ENCODE data around the gene CLEC2D.
"Not testable (repeated sequence)": the region's sequence is repeated elsewhere in the genome, so short reads cannot be mapped to it uniquely, and the experiment has no call there.

CLEC2D gene

GRCh38 chr12:9667403-9668160 lies 1.9 kb upstream of the CLEC2D start:
- no peaks in the 10 kb centered on the region for H3K4me1 ChIP-seq (ENCODE audit: control insufficient read depth, insufficient read depth, low read length)
- no peak overlapping the region for H3K9ac ChIP-seq (ENCODE audit: low read length)
- H3K4me3 ChIP-seq (ENCODE audit: low read length): no peak overlapping the region
- H3K9me3 ChIP-seq (ENCODE audit: control insufficient read depth, low read length): no peaks in the 10 kb centered on the region
- no peaks in the 10 kb centered on the region for H3K36me3 ChIP-seq (ENCODE audit: control insufficient read depth, insufficient read depth, low read length)
- H3K27me3 ChIP-seq (ENCODE audit: control insufficient read depth, insufficient read depth, low read length): no peaks in the 10 kb centered on the region

GRCh38 chr12:9668161-9669018 lies 1.1 kb upstream of the CLEC2D start:
- no peak overlapping the region for H3K9ac ChIP-seq (ENCODE audit: low read length)
- H3K36me3 ChIP-seq (ENCODE audit: control insufficient read depth, insufficient read depth, low read length): no peaks in the 10 kb centered on the region
- no peaks in the 10 kb centered on the region for H3K27me3 ChIP-seq (ENCODE audit: control insufficient read depth, insufficient read depth, low read length)
- H3K9me3 ChIP-seq (ENCODE audit: control insufficient read depth, low read length): no peaks in the 10 kb centered on the region
- no peak overlapping the region for H3K4me3 ChIP-seq (ENCODE audit: low read length)
- H3K4me1 ChIP-seq (ENCODE audit: control insufficient read depth, insufficient read depth, low read length): no peaks in the 10 kb centered on the region

- no peaks in the 10 kb centered on the region for H3K27me3 ChIP-seq (ENCODE audit: control insufficient read depth, insufficient read depth, low read length)
- no peak overlapping the region for H3K4me3 ChIP-seq (ENCODE audit: low read length)
- H3K9ac ChIP-seq (ENCODE audit: low read length): no peak overlapping the region
- H3K9me3 ChIP-seq (ENCODE audit: control insufficient read depth, low read length): no peaks in the 10 kb centered on the region
- no peaks in the 10 kb centered on the region for H3K36me3 ChIP-seq (ENCODE audit: control insufficient read depth, insufficient read depth, low read length)
- no peaks in the 10 kb centered on the region for H3K4me1 ChIP-seq (ENCODE audit: control insufficient read depth, insufficient read depth, low read length)
These were observed 540 bp upstream of the CLEC2D start for GRCh38 chr12:9669019-9669326.

GRCh38 chr12:9672340-9672739 lies 2.8 kb downstream of the CLEC2D start:
- H3K9me3 ChIP-seq (ENCODE audit: control insufficient read depth, low read length); H3K4me3 ChIP-seq (ENCODE audit: low read length); H3K9ac ChIP-seq (ENCODE audit: low read length); H3K4me1 ChIP-seq (ENCODE audit: control insufficient read depth, insufficient read depth, low read length); H3K36me3 ChIP-seq (ENCODE audit: control insufficient read depth, insufficient read depth, low read length); H3K27me3 ChIP-seq (ENCODE audit: control insufficient read depth, insufficient read depth, low read length): not testable (repeated sequence)

- H3K4me3 ChIP-seq (ENCODE audit: low read length): no peak overlapping the region
- no peaks in the 10 kb centered on the region for H3K9me3 ChIP-seq (ENCODE audit: control insufficient read depth, low read length)
- no peaks in the 10 kb centered on the region for H3K36me3 ChIP-seq (ENCODE audit: control insufficient read depth, insufficient read depth, low read length)
- H3K4me1 ChIP-seq (ENCODE audit: control insufficient read depth, insufficient read depth, low read length): no peaks in the 10 kb centered on the region
- H3K9ac ChIP-seq (ENCODE audit: low read length): no peak overlapping the region
- no peaks in the 10 kb centered on the region for H3K27me3 ChIP-seq (ENCODE audit: control insufficient read depth, insufficient read depth, low read length)
These were observed 4.1 kb downstream of the CLEC2D start for GRCh38 chr12:9673404-9674225.

- no peaks in the 10 kb centered on the region for H3K36me3 ChIP-seq (ENCODE audit: control insufficient read depth, insufficient read depth, low read length)
These were observed 4.7 kb downstream of the CLEC2D start for GRCh38 chr12:9674226-9674590.

GRCh38 chr12:9682508-9682907 lies 13.0 kb downstream of the CLEC2D start:
- H3K27me3 ChIP-seq (ENCODE audit: control insufficient read depth, insufficient read depth, low read length); H3K36me3 ChIP-seq (ENCODE audit: control insufficient read depth, insufficient read depth, low read length); H3K4me1 ChIP-seq (ENCODE audit: control insufficient read depth, insufficient read depth, low read length); H3K9me3 ChIP-seq (ENCODE audit: control insufficient read depth, low read length); H3K9ac ChIP-seq (ENCODE audit: low read length); H3K4me3 ChIP-seq (ENCODE audit: low read length): not testable (repeated sequence)

More at GRCh38 chr12:9674226-9674590, 4.7 kb downstream of the CLEC2D start:
- Histone ChIP-seq H3K4me3 (ENCODE audit: low read length) (no peak overlapping the region), H3K9ac (ENCODE audit: low read length) (no peak overlapping the region), H3K9me3 (ENCODE audit: control insufficient read depth, low read length) (no peaks in the 10 kb centered on the region), H3K27me3 (ENCODE audit: control insufficient read depth, insufficient read depth, low read length) (no peaks in the 10 kb centered on the region), H3K4me1 (ENCODE audit: control insufficient read depth, insufficient read depth, low read length) (no peaks in the 10 kb centered on the region)

- not testable (repeated sequence) for H3K4me3 ChIP-seq (ENCODE audit: low read length); H3K27me3 ChIP-seq (ENCODE audit: control insufficient read depth, insufficient read depth, low read length); H3K36me3 ChIP-seq (ENCODE audit: control insufficient read depth, insufficient read depth, low read length); H3K9ac ChIP-seq (ENCODE audit: low read length); H3K4me1 ChIP-seq (ENCODE audit: control insufficient read depth, insufficient read depth, low read length); H3K9me3 ChIP-seq (ENCODE audit: control insufficient read depth, low read length)
These were observed 13.4 kb downstream of the CLEC2D start for GRCh38 chr12:9682949-9683348.

GRCh38 chr12:9685366-9685765 lies 15.9 kb downstream of the CLEC2D start:
- H3K36me3 ChIP-seq (ENCODE audit: control insufficient read depth, insufficient read depth, low read length); H3K9me3 ChIP-seq (ENCODE audit: control insufficient read depth, low read length); H3K4me3 ChIP-seq (ENCODE audit: low read length); H3K27me3 ChIP-seq (ENCODE audit: control insufficient read depth, insufficient read depth, low read length); H3K9ac ChIP-seq (ENCODE audit: low read length); H3K4me1 ChIP-seq (ENCODE audit: control insufficient read depth, insufficient read depth, low read length): not testable (repeated sequence)

GRCh38 chr12:9685915-9686314 lies 16.4 kb downstream of the CLEC2D start:
- H3K4me1 ChIP-seq (ENCODE audit: control insufficient read depth, insufficient read depth, low read length): no peaks in the 10 kb centered on the region
- H3K9ac ChIP-seq (ENCODE audit: low read length): no peak overlapping the region
- no peaks in the 10 kb centered on the region for H3K36me3 ChIP-seq (ENCODE audit: control insufficient read depth, insufficient read depth, low read length)
- no peaks in the 10 kb centered on the region for H3K27me3 ChIP-seq (ENCODE audit: control insufficient read depth, insufficient read depth, low read length)
- H3K9me3 ChIP-seq (ENCODE audit: control insufficient read depth, low read length): no peaks in the 10 kb centered on the region
- no peak overlapping the region for H3K4me3 ChIP-seq (ENCODE audit: low read length)

GRCh38 chr12:9687228-9687627 lies 17.7 kb downstream of the CLEC2D start:
- H3K4me1 ChIP-seq (ENCODE audit: control insufficient read depth, insufficient read depth, low read length): no peaks in the 10 kb centered on the region
- no peak overlapping the region for H3K9ac ChIP-seq (ENCODE audit: low read length)
- H3K9me3 ChIP-seq (ENCODE audit: control insufficient read depth, low read length): no peaks in the 10 kb centered on the region
- H3K4me3 ChIP-seq (ENCODE audit: low read length): no peak overlapping the region
- no peaks in the 10 kb centered on the region for H3K27me3 ChIP-seq (ENCODE audit: control insufficient read depth, insufficient read depth, low read length)
- H3K36me3 ChIP-seq (ENCODE audit: control insufficient read depth, insufficient read depth, low read length): no peaks in the 10 kb centered on the region

GRCh38 chr12:9692909-9693308 lies 23.4 kb downstream of the CLEC2D start:
- no peak overlapping the region for H3K4me3 ChIP-seq (ENCODE audit: low read length)
- H3K9me3 ChIP-seq (ENCODE audit: control insufficient read depth, low read length): no peaks in the 10 kb centered on the region
- H3K27me3 ChIP-seq (ENCODE audit: control insufficient read depth, insufficient read depth, low read length): no peaks in the 10 kb centered on the region
- H3K4me1 ChIP-seq (ENCODE audit: control insufficient read depth, insufficient read depth, low read length): no peaks in the 10 kb centered on the region
- no peaks in the 10 kb centered on the region for H3K36me3 ChIP-seq (ENCODE audit: control insufficient read depth, insufficient read depth, low read length)
- no peak overlapping the region for H3K9ac ChIP-seq (ENCODE audit: low read length)

Data from mucosa of stomach (tissue), 1 donor.